Measurements from ENCODE around the gene ANGPTL7.
A peak's percentile ranks its signal among the peaks of the same experiment; 100 is the strongest.
"Not testable (repeated sequence)": the region's sequence is repeated elsewhere in the genome, so short reads cannot be mapped to it uniquely, and the experiment has no call there.

The ANGPTL7 gene

GRCh38 chr1:11188858-11189451, at the start of gene ANGPTL7:
TSS of gene ANGPTL7 (plus strand) at chr1:11189355. CDS start at chr1:11189580, 225 bp downstream.
- no peak for DNase-seq

GRCh38 chr1:11142618-11143391, 46.4 kb upstream of the ANGPTL7 start:
- DNase-seq: no peak

GRCh38 chr1:11143401-11143800, 45.8 kb upstream of the ANGPTL7 start:
- no peak for DNase-seq

- no peak for DNase-seq
Observed at GRCh38 chr1:11143907-11144306, 45.2 kb upstream of the ANGPTL7 start.

GRCh38 chr1:11144570-11145256, 44.4 kb upstream of the ANGPTL7 start:
- no peak for DNase-seq

- DNase-seq: no peak
Observed at GRCh38 chr1:11145741-11146140, 43.4 kb upstream of the ANGPTL7 start.

- DNase-seq: no peak
Observed at GRCh38 chr1:11147197-11147770, 41.9 kb upstream of the ANGPTL7 start.

- no peak for DNase-seq
Observed at GRCh38 chr1:11150326-11150725, 38.8 kb upstream of the ANGPTL7 start.

GRCh38 chr1:11151114-11151513, 38.0 kb upstream of the ANGPTL7 start:
- no peak for DNase-seq

- no peak for DNase-seq
Observed at GRCh38 chr1:11151826-11152612, 37.1 kb upstream of the ANGPTL7 start.

- no peak for DNase-seq
Observed at GRCh38 chr1:11152755-11153154, 36.4 kb upstream of the ANGPTL7 start.

GRCh38 chr1:11153184-11153583, 36.0 kb upstream of the ANGPTL7 start:
- DNase-seq: no peak

GRCh38 chr1:11156441-11156840, 32.7 kb upstream of the ANGPTL7 start:
- DNase-seq: no peak

- peak; percentile 39 for DNase-seq
Observed at GRCh38 chr1:11156963-11157362, 32.2 kb upstream of the ANGPTL7 start.

GRCh38 chr1:11157394-11157793, 31.8 kb upstream of the ANGPTL7 start:
- DNase-seq: no peak

GRCh38 chr1:11157867-11158266, 31.3 kb upstream of the ANGPTL7 start:
- no peak for DNase-seq

GRCh38 chr1:11158291-11158690, 30.9 kb upstream of the ANGPTL7 start:
- DNase-seq: no peak

- no peak for DNase-seq
Observed at GRCh38 chr1:11158720-11159321, 30.3 kb upstream of the ANGPTL7 start.

GRCh38 chr1:11162752-11163151, 26.4 kb upstream of the ANGPTL7 start:
- not testable (repeated sequence) for DNase-seq

- DNase-seq: not testable (repeated sequence)
Observed at GRCh38 chr1:11166744-11167143, 22.4 kb upstream of the ANGPTL7 start.

GRCh38 chr1:11168731-11169130, 20.4 kb upstream of the ANGPTL7 start:
- no peak for DNase-seq

- DNase-seq: no peak
Observed at GRCh38 chr1:11169202-11169601, 20.0 kb upstream of the ANGPTL7 start.

Data from activated naive CD4-positive, alpha-beta T cell treated with Interleukin-2 at 50 U/mL for 16 hours (primary cell).